Esophagus (tissue), 2 donors: Measurements from ENCODE around the gene NUDT16. TPM values are rescaled to one million over a fixed set of nuclear protein-coding genes. Genes with fewer than 3 reads are reported as not detected.
"Not testable (repeated sequence)": the region's sequence is repeated elsewhere in the genome, so short reads cannot be mapped to it uniquely, and the experiment has no call there.

Experiments used
- H3K27ac ChIP-seq, 2 donors: one replicate each; pipeline ENCODE4 v1.5.1; 2013; ENCODE audit warnings: low read depth in 2 of 2, mild to moderate bottlenecking in 2 of 2, inconsistent platforms in 1 of 2, low read length in 1 of 2, moderate library complexity in 1 of 2
- H3K27me3 ChIP-seq, 2 donors: one replicate each; pipeline ENCODE4 v1.6.1; 2013; ENCODE audit warnings: low read length in 2 of 2, control low read depth in 1 of 2, mild to moderate bottlenecking in 1 of 2; ENCODE audit not compliant: insufficient read depth in 2 of 2, control insufficient read depth in 1 of 2
- H3K36me3 ChIP-seq, 2 donors: one replicate each; pipeline ENCODE4 v1.6.1; 2013; ENCODE audit warnings: low read length in 1 of 2; ENCODE audit not compliant: control insufficient read depth in 2 of 2, insufficient read depth in 2 of 2
- H3K4me1 ChIP-seq, 2 donors: one replicate each; pipeline ENCODE4 v1.6.1; 2013; ENCODE audit warnings: low read length in 1 of 2; ENCODE audit not compliant: control insufficient read depth in 2 of 2, insufficient read depth in 2 of 2
- H3K4me3 ChIP-seq, 2 donors: one replicate each; pipeline ENCODE4 v1.5.1; 2013; ENCODE audit warnings: low read length in 2 of 2, mild to moderate bottlenecking in 2 of 2, low read depth in 1 of 2, moderate library complexity in 1 of 2
- H3K9me3 ChIP-seq, 2 donors: one replicate each; pipeline ENCODE4 v1.6.1; 2013; ENCODE audit warnings: mild to moderate bottlenecking in 2 of 2, low read depth in 1 of 2, low read length in 1 of 2, moderate library complexity in 1 of 2; ENCODE audit not compliant: control insufficient read depth in 2 of 2, insufficient read depth in 1 of 2
- WGBS, 2 donors: extraction: QIAGEN DNeasy Blood & Tissue Kit; methylation state at CpG; one replicate each; pipeline ENCODE4 v1.1.7; 2013; 5-methylcytosine and 5-hydroxymethylcytosine counted together
- polyA plus RNA-seq, 2 donors: library from polyadenylated mRNA; stranded (reverse); fragments of 200-250 nt; gene quantifications; one replicate each; pipeline ENCODE4 v1.2.3, GENCODE V29; 2013
- donor health status: healthy with polysubstance abuse.
- donor health status: Bipolar disorder and iron deficiency.

Gene NUDT16
- polyA plus RNA-seq, 2 donors: 6.8 to 7.7 TPM

- Histone ChIP-seq H3K4me3 (peak overlapping the region; percentile 87 to 89), H3K27ac (peak overlapping the region; percentile 81 to 90)
- H3K27me3 ChIP-seq, H3K4me1 ChIP-seq, H3K9me3 ChIP-seq, H3K36me3 ChIP-seq: not testable (repeated sequence)
- 10 to 16% methylated on average over 16 of the region's 16 CpGs for WGBS, 2 donors
Observed at GRCh38 chr3:131380821-131381444, 641 bp upstream of the NUDT16 start.

- H3K4me3 ChIP-seq: no peak overlapping the region
- no peaks in the 10 kb centered on the region for H3K4me1 ChIP-seq
- no peak overlapping the region for H3K27ac ChIP-seq
- peaks cover 0 to 4% of the 10 kb centered on the region in 2 donors for H3K36me3 ChIP-seq
- no peaks in the 10 kb centered on the region for H3K27me3 ChIP-seq
- 45 to 62% methylated on average over 6 of the region's 6 CpGs for WGBS, 2 donors
- no peaks in the 10 kb centered on the region for H3K9me3 ChIP-seq
Observed at GRCh38 chr3:131386429-131387165, 5.0 kb downstream of the NUDT16 start.

GRCh38 chr3:131387796-131388489 lies 6.4 kb downstream of the NUDT16 start:
- Histone ChIP-seq H3K4me3 (no peak overlapping the region), H3K9me3 (no peaks in the 10 kb centered on the region), H3K27me3 (no peaks in the 10 kb centered on the region), H3K4me1 (no peaks in the 10 kb centered on the region), H3K36me3 (peaks cover 0 to 4% of the 10 kb centered on the region in 2 donors), H3K27ac (no peak overlapping the region)
- WGBS, 2 donors: 64 to 81% methylated on average over 1 of the region's 1 CpG

DNA sequence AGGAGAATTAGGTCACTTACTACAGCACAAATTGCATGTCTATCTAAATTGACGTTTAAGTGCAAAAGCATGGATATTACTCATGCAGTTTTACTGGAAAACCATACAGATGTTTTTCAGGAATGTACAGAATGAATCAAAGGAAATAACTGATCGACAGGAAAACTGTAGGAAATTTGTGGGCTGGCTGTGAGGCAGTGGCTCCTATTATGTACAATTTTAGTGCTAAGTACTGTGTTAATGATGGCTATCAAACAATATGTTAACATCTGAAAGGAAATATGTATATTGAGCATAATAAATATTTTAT lies 6.9 kb downstream of the NUDT16 start:
- no peaks in the 10 kb centered on the region for H3K27me3 ChIP-seq
- no peak overlapping the region for H3K4me3 ChIP-seq
- WGBS, 2 donors: 59 to 62% methylated on average over 2 of the region's 2 CpGs
- peaks cover 0 to 4% of the 10 kb centered on the region in 2 donors for H3K36me3 ChIP-seq
- no peaks in the 10 kb centered on the region for H3K4me1 ChIP-seq
- H3K27ac ChIP-seq: no peak overlapping the region
- H3K9me3 ChIP-seq: no peaks in the 10 kb centered on the region

- Histone ChIP-seq H3K4me1 (no peaks in the 10 kb centered on the region), H3K27ac (no peak overlapping the region), H3K27me3 (no peaks in the 10 kb centered on the region), H3K9me3 (no peaks in the 10 kb centered on the region), H3K4me3 (no peak overlapping the region), H3K36me3 (peaks cover 0 to 1% of the 10 kb centered on the region in 2 donors)
- 75 to 82% methylated on average over 2 of the region's 2 CpGs for WGBS, 2 donors
Observed at GRCh38 chr3:131390331-131390730, 8.8 kb downstream of the NUDT16 start.

- Histone ChIP-seq H3K27me3 (no peaks in the 10 kb centered on the region), H3K36me3 (no peaks in the 10 kb centered on the region), H3K4me3 (no peak overlapping the region), H3K27ac (no peak overlapping the region), H3K4me1 (no peaks in the 10 kb centered on the region), H3K9me3 (no peaks in the 10 kb centered on the region)
- WGBS, 2 donors: 61 to 64% methylated on average over 6 of the region's 6 CpGs
Observed at GRCh38 chr3:131393051-131393450, 11.5 kb downstream of the NUDT16 start.

GRCh38 chr3:131393868-131394267 lies 12.3 kb downstream of the NUDT16 start:
- Histone ChIP-seq H3K9me3 (no peaks in the 10 kb centered on the region), H3K36me3 (no peaks in the 10 kb centered on the region), H3K4me3 (no peak overlapping the region), H3K4me1 (no peaks in the 10 kb centered on the region), H3K27ac (no peak overlapping the region), H3K27me3 (no peaks in the 10 kb centered on the region)
- 73% methylated on average over 4 of the region's 4 CpGs for WGBS, 2 donors

DNA sequence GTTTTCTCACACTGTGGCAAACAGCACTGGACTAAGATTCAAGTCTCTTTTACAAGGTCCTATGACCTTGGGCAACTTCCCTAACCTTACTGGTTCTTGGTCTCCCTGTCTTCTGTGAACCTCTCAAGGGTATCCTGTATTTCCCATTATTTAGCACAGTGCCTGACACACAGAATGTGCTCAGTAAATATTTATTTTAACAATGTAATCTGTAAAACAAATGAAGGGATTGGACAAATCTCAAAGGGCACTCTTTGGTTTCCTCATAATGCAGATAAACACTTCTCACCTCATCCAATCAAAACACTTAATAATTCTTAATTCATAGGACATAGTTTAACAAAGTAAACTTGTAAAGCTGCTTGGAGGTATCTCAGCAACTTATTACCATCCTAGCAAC lies 12.8 kb downstream of the NUDT16 start:
- H3K27ac ChIP-seq: no peak overlapping the region
- H3K4me1 ChIP-seq: no peaks in the 10 kb centered on the region
- no peak overlapping the region for H3K4me3 ChIP-seq
- H3K36me3 ChIP-seq: no peaks in the 10 kb centered on the region
- H3K9me3 ChIP-seq: no peaks in the 10 kb centered on the region
- no peaks in the 10 kb centered on the region for H3K27me3 ChIP-seq

GRCh38 chr3:131396170-131396569 lies 14.6 kb downstream of the NUDT16 start:
- no peaks in the 10 kb centered on the region for H3K27me3 ChIP-seq
- no peaks in the 10 kb centered on the region for H3K4me1 ChIP-seq
- no peaks in the 10 kb centered on the region for H3K9me3 ChIP-seq
- no peak overlapping the region for H3K4me3 ChIP-seq
- H3K36me3 ChIP-seq: no peaks in the 10 kb centered on the region
- H3K27ac ChIP-seq: no peak overlapping the region

DNA sequence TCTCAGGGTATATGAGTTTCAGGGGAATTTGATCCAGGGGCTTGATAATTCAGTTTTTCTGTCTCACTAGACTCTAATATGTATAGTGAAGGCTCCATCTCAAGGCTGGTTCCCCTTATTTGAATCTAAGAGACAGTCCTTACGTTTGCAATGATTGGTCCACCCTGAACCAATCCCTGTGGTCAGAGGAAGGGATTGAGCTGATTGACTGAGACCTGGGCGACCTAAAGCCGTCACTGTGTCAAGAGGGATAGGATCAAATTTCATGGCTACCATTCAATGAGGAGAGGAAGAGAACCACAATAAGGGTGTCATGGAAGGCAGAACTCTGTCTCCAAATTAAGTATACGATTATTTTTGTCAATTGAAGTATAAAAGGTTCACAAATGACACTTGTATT lies 16.3 kb downstream of the NUDT16 start:
- no peak overlapping the region for H3K4me3 ChIP-seq
- H3K4me1 ChIP-seq: no peaks in the 10 kb centered on the region
- no peaks in the 10 kb centered on the region for H3K36me3 ChIP-seq
- no peaks in the 10 kb centered on the region for H3K9me3 ChIP-seq
- no peak overlapping the region for H3K27ac ChIP-seq
- no peaks in the 10 kb centered on the region for H3K27me3 ChIP-seq
- 73 to 79% methylated on average over 4 of the region's 4 CpGs for WGBS, 2 donors
